SW480 (cell line): ENCODE measurements around the gene ESYT2.

Source experiments
- DNase-seq: peaks from one replicate; pipeline ENCODE4 v3.0.0-alpha.2; 2016; ENCODE audit warnings: low spot score

ESYT2 gene

DNA sequence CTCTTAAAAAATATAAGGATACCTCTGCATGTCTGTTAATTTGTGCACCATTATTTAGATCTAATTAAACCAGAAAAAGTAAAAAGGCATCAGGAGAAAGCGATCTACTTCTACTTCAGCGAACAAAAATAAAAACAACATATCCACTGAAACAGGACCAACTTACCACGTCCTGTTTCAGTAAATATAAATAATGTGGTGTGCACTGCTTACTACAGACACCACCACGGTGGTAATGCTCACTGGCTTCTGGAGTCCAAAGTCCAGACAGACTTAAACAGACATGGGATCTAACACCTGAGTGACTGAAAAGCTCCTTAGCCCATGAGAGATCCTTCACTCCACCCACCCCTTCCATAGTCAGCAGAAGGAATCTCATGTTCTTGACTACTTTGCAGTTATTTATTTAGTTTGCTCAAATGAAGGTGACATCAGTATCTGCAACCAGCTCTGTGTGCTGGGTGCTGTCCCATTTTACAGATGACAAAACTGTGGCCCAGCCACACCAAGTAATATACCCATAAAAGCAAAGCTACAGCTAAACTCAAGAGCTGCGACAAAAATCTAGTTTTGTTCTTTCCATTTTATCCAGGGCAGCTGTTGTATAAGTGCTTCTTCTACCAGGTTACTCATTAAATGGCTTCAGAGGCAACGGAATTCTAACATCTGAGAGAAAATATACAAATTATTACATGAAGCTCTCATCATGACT, 62.6 kb downstream of the ESYT2 start:
- DNase-seq: no peak

DNA sequence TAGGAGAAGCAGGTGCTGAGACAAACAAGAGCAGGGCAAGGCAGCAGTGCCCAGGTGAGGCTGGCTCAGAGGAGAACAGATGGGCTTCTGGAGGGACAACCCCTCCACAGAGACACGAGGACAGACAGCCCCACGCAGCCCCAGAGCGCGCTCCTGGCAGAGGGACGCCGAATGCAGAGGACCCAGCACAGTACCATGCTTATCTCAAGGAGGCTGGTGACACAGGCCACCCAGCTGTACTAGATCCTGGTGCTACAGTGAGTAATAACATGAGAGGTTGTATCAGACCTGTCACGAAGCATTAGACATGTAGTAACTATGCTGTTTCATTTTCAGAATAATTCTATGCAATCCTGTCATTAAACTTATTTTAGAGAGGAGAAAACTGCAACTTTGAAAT, 64.3 kb downstream of the ESYT2 start:
- DNase-seq: no peak

DNA sequence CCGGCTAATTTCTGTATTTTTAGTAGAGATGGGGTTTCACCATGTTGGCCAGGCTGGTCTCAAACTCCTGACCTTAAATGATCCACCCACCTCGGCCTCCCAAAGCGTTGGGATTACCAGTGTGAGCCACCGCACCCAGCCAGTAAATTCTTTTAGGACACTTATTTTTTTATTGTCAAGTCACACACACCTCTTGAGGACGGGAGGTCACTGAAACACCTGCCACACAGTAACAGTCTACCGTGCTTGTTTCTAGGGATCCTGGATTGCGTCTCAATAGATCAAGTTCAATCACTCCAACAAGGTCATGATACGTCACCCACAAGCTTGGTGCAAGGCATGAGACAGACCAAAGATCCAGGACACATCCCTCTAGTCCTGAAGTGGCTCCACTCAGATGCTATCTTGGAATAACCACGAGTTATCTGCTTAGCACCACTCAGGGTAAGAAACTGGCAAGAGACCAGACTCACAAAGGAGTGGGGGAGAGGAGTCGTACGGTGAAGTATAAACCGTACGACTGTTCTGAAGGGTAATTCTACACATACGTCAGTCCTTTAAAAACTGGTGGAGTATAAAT, 65.8 kb downstream of the ESYT2 start:
- DNase-seq: no peak

DNA sequence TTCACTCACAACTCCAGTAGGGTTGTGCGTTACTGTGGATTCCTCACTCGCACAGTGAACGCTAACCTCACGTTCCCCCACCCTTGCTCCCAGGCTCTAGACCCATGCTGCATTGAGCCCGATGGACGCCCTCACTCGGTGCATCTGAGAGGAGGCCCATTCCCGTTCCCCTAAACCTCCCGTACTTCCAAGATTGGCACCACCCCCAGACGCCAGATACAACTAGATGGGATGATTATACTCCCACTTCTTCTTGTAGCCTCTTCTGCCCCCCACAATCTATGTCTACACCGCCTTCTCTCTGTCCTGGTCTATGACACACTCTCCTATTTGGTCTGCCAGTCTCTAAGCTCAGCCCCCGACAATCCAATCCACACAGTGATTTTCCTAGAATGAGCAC, 67.4 kb downstream of the ESYT2 start:
- no peak for DNase-seq

DNA sequence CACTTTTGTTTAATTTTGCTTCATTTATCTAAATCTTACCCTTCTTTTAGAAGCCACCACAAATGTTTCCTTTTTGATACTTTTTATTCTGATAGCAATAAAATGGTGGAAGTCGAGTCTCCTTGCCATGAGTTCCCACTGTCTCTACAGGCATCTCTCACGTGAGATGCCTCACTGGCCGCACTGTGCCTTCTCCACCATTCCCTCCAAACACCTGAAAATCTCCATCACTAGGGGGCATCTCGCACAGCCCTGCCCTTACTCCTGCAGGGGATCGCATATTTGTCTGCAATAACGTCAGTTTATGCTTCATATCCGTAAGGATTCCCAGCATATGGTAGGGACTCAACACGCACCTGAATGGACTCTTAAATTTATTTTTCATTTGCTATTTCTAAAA, 68.4 kb downstream of the ESYT2 start:
- DNase-seq: no peak

DNA sequence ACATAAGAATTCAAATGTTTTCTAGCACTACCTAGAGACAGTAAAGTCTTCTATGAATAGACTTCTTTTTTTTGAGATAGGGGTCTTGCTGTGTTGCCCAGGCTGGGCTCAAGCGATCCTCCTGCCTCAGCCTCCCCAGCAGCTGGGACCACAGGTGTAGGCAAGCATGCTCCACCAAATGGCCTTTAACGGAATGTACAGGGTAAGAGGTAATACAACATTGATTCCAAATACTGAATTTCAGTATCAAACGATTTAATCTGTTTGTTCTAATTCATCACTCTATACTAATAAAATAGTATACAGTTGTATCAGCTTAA, 68.9 kb downstream of the ESYT2 start:
- DNase-seq: no peak

DNA sequence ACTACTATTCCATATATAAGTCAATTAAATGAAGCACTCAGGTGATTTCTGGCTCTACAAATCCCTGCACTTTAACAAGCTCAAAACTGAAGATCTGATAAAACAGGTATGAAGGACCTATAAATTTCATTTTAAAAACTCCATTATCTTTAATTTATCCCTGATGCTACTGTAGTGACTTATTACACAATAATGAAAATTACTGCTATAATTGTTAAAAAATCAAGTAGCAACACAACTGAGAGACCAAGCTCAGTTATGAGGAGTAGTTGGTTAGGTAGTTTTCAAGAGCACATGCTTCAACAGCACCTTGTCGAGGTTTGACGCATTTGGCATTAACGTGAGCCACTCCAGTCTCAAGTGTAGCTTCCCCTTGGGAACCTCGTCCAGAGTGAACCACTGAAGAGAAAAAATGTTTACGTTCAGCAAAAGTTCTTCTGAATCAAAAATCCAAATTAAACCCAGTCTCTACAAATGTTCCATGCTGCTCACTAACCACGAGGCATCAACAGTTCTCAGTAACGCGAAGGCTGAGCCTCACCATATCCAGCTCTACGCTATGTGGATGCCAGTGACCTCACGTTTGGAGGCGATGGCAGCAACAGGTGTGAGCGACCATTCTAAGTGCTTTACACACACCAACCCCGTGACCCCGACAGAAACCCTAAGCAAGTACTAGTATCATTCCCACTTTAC, 69.4 kb downstream of the ESYT2 start:
- DNase-seq: no peak

DNA sequence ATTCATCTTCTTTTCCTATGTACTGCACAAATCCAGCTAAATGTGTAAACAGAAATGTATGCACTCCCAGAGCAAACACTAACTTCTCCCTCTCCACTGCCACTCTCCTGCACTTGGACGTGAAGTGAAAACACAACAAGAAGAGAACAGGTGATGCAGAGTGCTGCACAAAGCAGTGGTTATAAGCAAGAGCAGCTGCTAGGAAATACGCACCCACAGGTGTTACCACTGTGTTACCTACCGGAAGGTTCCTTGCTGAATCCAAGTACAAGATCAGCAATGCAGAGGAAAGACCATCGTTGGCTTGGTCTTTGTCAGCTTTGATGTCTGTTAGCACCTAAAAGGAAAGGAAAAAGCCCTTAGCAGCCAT, 70.1 kb downstream of the ESYT2 start:
- no peak for DNase-seq

DNA sequence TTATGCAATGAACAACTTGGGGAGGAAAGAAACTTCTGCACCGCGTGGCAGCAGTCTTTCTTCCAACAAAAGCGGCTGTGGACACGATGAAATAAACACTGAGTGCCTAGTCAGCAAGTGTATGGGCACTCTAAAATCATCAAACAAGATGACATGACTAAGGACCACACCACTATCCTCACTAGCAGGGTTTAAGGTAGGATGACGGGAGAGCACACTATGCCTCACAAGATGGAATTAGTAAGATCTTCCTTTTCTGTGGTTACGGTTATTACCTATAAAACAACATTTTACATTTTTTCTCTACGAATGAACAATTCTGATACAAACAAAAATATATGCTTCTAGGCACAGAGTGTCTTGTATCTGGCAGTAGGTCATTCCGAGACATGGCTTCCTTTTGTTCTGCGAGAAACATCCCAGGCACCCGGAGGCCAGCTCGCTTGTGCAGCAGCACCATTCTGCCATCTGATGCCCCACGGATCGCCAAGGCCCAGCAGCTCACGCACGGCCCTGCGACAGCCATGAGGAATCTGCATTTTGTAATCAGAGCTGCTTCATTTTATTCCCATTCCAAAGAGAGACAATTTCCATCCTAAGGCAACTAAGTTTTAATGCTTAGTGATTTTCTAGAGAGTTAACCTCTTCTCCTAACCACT, 70.6 kb downstream of the ESYT2 start:
- no peak for DNase-seq

DNA sequence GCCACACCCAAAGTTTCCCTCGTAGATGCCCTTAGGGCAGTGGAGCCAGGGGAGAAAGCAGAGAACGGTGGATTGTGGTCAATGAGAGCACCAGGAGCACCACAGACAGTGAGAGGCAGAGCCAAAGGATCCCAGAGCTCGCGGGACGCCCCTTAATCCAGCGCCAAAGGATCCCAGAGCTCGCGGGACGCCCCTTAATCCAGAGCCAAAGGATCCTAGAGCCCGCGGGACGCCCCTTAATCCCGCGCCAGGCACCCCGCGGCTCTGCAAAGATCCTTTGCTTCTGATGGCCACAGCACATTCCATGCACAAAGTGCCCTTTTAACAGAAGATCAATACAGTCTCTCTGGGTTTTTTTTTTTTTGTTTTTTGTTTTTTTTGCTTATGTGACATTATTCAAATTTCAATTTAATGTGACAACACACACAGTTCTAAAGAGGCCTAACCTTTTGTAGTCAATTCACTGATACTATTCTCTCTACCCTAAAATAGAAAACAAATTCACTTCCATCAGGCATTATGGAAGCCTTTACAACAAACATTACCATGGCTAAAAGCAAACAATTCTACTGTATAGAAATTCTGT, 71.8 kb downstream of the ESYT2 start:
- DNase-seq: no peak

DNA sequence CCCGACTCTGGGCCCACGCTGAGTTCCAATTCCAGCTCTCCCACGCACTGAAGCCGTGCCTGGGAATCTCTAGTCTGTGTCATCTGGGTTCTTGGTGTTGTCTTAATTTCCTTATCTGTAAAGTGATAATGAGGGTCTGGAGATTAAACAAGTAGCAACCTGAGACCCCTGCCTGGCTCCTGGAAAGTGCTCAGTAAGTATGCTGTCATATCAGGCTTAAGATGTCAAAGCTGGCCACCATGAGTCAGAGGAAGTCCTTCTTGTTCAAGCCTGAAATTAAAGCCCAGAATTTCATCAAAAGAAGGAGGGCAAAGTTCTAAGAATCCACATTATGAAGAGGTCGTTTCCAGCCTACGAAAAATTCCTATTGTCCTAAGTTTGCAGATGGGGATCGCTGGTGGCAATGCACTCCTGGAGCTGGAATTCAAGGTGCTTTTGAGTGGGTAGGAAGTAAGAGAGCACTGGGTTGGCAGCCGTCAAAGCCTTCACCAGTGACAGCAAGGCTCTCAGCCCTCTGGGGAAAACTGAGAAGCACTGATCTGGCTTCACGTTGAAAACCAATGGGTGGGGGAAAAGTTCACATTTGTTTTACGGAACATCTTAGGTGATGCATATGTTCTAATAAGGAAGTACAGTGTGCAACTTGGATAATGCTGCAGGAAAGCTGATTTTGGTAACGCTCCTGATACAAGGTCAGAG, 74.4 kb downstream of the ESYT2 start:
- no peak for DNase-seq

DNA sequence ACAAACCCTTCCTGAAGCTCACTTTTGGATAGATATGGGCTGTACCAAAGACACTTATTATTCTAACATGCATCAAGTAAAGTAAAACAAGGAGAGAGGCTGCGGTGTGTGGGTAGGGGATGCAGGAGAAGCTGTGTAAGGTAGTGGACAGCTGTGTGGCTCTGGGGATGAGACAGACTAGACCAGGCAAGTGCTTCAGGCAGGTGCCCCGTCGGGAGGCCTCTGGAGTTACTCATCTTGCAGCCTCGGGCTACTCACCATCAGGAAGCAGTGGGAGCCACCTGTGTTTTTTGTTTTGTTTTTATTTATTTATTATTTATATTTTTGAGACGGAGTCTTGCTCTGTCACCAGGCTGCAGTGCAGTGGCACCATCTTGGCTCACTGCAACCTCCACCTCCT, 75.4 kb downstream of the ESYT2 start:
- no peak for DNase-seq

DNA sequence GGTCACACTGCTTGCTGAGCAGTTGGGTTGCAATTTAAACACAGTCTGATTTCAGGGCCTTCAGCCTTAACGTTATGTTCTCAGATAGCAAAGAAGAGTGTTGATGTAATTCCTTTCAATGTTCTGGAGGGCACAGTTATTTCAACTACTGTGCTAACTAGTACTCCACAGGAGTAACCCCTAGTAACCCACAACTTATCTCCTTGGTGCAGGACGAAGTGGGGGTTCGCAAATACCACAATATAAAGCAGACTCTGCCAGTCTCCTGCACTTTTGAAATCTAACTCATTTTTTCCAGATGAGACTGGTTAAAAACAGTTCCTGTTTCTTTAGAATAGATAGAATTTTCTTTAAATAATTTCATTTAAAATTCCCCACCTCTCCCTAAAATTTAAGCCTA, 77.6 kb downstream of the ESYT2 start:
- no peak for DNase-seq

DNA sequence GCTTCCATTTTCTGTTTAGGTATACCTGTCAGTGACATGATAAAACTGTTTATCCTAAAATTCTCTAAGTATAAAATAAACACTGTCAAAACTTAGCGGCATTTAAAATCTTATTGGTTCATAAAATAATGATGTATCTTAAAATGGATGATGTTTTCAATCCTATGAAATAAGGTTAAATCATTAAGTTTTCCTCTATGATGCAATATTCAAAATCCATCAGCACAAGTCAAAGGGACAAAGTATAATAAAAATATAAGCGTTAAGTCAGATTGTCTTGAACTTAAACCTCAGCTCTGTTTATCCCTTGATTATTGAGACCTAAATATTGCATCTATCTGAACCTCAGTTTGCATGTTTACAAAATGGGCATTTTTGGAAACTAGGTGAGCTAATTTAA, 78.1 kb downstream of the ESYT2 start:
- DNase-seq: no peak

DNA sequence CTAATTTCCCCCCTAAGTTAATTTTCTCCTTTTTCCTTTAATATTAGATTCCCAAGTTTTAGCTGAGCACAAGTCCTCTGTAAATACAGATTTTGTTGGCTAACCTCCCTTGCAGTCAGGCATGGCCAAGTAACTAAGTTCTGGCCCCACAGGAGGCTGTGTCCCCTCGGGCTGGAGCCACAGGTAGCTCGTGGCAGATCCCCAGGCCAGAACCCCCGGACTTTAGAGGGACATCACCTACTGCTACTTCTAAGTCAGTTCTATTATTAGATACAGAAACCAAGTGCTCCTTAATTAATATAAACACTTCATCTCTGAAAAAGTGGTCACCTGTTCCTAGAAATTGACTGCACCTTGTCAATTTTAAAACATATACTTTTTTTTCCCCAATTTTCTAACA, 78.6 kb downstream of the ESYT2 start:
- no peak for DNase-seq

DNA sequence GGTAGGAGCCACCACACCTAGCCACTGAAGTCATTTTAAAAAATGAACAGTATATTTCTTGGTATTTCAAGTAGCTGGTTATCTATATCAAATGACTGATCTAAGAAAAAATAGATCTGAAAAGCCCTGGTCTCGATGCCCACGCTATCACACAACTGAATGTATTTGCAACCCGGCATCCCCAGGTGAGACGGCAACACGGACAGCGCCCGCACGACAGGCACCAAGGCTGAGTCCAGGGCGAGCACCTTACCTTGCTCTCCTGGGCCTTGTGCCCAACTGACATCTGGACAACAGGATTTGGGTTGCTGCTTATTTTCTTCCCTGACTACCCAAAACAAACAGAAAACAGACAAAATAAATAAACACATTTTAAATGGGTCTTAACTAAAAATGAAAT, 79.9 kb downstream of the ESYT2 start:
- no peak for DNase-seq

DNA sequence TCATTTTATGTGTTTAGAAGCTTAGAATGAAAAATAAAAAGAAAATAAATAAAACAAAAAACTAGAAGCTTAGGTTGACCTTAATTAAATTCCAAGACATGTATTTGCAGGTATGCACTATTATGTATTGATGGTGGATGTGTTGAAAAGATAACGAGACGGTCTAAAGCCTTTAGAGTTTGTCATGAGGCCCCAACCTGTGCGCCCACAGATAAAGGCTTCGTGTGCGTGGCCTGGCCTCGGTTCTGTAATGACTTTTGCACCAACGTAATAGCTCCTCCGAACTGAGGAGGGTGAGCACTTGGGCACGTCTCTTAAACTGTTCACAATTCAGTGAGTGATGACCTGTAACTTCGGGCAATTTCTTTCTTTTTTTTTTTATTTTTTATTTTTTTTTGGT, 81.0 kb downstream of the ESYT2 start:
- DNase-seq: no peak

DNA sequence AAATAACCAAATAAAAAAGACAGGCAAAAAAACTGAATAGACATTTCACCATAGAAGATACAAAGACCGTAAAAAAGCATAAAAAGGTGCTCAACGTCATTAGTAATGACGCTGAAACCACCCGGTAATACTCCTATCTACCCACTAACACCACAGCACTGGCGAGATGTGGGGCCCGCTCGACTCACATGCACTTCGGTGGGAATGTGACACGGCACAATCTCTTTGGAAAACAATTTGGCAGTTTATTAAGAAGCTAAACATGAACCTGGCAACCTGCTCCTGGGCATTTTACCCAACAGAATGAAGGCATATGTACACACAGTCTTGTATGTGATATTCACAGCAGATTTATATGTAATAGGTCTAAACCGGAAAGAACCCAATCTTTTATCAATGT, 81.9 kb downstream of the ESYT2 start:
- no peak for DNase-seq

DNA sequence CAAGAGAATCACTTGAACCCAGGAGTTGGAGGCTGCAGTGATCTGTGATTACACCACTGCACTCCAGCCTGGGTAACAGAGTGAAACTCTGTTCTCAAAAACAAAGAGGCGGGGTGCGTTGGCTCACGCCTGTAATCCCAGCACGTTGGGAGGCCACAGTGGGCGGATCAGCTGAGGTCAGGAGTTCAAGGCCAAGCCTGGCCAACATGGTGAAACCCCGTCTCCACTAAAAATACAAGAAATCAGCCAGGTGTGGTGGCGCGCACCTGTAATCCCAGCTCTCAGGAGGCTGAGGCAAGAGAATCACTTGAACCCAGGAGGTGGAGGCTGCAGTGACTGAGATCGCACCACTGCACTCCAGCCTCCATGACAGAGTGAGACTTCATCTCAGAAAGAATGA, 82.4 kb downstream of the ESYT2 start:
- DNase-seq: no peak

DNA sequence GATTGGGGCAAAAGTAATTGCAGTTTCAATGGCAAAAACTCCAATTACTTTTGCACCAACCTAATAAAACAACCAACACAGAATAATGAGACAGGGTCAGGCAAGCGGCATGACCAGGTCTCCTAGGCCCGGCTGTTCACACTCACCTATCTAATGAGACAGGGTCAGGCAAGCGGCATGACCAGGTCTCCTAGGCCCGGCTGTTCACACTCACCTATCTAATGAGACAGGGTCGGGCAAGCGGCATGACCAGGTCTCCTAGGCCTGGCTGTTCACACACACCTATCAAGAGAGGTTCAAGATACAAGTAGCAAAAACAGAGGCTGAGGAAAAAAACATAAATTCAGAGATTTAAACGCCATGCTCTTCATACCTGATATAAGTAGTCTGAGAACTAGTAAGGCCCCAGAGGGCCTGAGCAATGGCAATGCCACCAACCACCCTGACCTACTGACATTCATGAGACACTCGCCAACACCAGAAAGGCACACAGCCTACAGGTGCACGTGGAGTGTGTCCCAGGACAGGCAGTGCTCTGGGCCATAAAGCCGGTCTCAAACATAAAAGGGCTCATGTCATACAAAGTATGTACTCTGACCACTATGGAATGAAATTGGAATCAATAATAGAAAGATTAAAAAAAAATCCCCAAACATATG, 84.1 kb downstream of the ESYT2 start:
- no peak for DNase-seq

DNA sequence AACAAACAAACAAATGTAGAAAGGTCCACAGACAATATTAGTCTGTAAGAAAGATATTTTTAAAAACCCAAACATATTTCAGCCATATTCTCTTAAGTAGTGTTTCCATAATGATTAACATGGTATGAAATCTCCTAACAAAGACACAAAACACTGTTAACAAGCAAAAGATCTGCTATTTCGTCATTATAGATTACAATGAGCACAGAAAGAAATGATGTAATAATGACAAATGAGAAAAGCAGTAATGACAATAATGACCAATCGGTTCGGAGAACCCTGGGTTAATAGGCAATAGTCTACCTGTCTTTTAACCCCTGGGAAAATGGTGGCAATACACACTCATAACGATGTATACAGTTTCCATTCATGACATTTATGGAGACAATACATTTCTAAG, 85.2 kb downstream of the ESYT2 start:
- DNase-seq: no peak

DNA sequence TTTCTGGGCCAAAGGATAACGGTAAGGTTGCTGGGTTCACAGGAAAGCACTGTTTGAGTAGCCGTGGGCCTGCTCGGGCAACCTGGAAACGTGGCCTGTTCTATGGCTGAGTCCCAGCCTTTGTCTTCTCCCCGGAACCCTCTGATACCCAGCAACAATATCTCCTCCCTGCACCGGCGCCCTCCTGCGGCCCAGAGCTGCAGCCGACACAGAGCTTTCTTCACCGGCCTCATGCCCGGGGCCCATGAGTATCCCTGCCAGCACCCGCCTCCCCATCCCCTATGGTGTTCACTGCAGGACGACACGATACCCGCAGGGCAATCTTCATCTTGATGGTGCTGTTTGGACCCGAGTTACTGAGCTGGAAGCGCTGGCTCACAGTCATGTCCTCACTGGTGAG, 86.1 kb downstream of the ESYT2 start:
- no peak for DNase-seq
